ENCODE measurements around the gene MT1HL1. TPM values are rescaled to one million over a fixed set of nuclear protein-coding genes. Genes with fewer than 3 reads are reported as not detected.

Gene MT1HL1
- polyA plus RNA-seq, 3 donors = not detected

DNA sequence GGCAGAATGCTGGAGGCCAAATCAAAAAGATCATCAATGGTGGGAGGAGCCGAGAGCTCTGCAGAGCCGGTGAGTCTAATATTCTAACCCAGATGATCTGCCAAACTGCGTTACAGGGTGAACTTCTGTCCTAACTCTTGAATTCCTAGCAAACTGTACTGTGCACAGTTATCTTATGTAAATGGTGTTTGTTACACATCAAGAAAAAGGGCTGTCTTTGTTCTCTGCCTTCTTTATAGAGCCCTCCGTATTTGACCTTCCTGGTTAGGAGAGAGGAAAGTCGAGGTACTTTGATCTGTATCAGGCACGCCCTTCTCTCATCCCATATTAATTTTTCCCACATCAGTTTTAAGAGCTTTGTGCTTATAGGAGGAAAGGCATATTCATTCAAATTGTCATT lies 37.6 kb downstream of the MT1HL1 start:
- H3K79me2 ChIP-seq (ENCODE audit: insufficient read depth, low read length) = no peaks in the 10 kb centered on the region
- WGBS (ENCODE audit: insufficient coverage) = no CpG with 5 or more reads among the region's 6 CpGs
- no peak overlapping the region for H3K4me3 ChIP-seq (replicated peaks in 1 of 3; ENCODE audit: low read depth in 2 of 3, low read length in 3 of 3)
- H3K4me1 Mint-ChIP-seq = no peaks in the 10 kb centered on the region
- H3K4me2 ChIP-seq (replicated peaks; ENCODE audit: extremely low read depth, low read length, poor library complexity, severe bottlenecking) = no peak overlapping the region
- no peak overlapping the region for H3K27ac Mint-ChIP-seq
- H3K27me3 ChIP-seq (ENCODE audit: control insufficient read depth in 2 of 2, insufficient read depth in 2 of 2, low read length in 2 of 2) = no peaks in the 10 kb centered on the region
- intact Hi-C loops (cut with micrococcal nuclease) = no loop called here
- H3K9me3 ChIP-seq (replicated peaks in 1 of 2; ENCODE audit: control insufficient read depth in 1 of 2, insufficient read depth in 1 of 2, low read length in 2 of 2) = no peaks in the 10 kb centered on the region
- H3K27me3 Mint-ChIP-seq (ENCODE audit: low read depth in 3 of 3) = peaks cover 0 to 5% (median 2%) of the 10 kb centered on the region in 3 donors
- H3K36me3 ChIP-seq (replicated peaks in 1 of 2; ENCODE audit: control insufficient read depth in 1 of 2, insufficient read depth in 2 of 2, low read length in 2 of 2) = no peaks in the 10 kb centered on the region
- H3K9ac ChIP-seq (ENCODE audit: insufficient read depth, low read length, poor library complexity, severe bottlenecking) = no peak overlapping the region
- DNase-seq = no peak
- H3K4me1 ChIP-seq (ENCODE audit: control insufficient read depth in 1 of 2, insufficient read depth in 2 of 2, low read length in 2 of 2) = no peaks in the 10 kb centered on the region
- peaks cover 0 to 19% (median 3%) of the 10 kb centered on the region in 7 donors for H3K9me3 Mint-ChIP-seq
- H3K36me3 Mint-ChIP-seq = no peaks in the 10 kb centered on the region
- TF ChIP-seq, protein P1, sequence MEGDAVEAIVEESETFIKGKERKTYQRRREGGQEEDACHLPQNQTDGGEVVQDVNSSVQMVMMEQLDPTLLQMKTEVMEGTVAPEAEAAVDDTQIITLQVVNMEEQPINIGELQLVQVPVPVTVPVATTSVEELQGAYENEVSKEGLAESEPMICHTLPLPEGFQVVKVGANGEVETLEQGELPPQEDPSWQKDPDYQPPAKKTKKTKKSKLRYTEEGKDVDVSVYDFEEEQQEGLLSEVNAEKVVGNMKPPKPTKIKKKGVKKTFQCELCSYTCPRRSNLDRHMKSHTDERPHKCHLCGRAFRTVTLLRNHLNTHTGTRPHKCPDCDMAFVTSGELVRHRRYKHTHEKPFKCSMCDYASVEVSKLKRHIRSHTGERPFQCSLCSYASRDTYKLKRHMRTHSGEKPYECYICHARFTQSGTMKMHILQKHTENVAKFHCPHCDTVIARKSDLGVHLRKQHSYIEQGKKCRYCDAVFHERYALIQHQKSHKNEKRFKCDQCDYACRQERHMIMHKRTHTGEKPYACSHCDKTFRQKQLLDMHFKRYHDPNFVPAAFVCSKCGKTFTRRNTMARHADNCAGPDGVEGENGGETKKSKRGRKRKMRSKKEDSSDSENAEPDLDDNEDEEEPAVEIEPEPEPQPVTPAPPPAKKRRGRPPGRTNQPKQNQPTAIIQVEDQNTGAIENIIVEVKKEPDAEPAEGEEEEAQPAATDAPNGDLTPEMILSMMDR (IDR thresholded peaks at IDR 0.05) = no peak
- no peak overlapping the region for H3K4me3 Mint-ChIP-seq
- H2AFZ ChIP-seq (ENCODE audit: insufficient read depth, low read depth, low read length, poor library complexity, severe bottlenecking) = no peak overlapping the region
- no peak overlapping the region for H3K27ac ChIP-seq (ENCODE audit: low read depth in 1 of 2, low read length in 2 of 2)
- H4K20me1 ChIP-seq (ENCODE audit: insufficient read depth, low read length) = no peaks in the 10 kb centered on the region

- intact Hi-C loops (cut with micrococcal nuclease) = no loop called here
- Histone ChIP-seq H3K4me2 (replicated peaks; ENCODE audit: extremely low read depth, low read length, poor library complexity, severe bottlenecking) (no peak overlapping the region), H3K9me3 (replicated peaks in 1 of 2; ENCODE audit: control insufficient read depth in 1 of 2, insufficient read depth in 1 of 2, low read length in 2 of 2) (peaks cover 4% of the 10 kb centered on the region in 2 donors), H3K27ac (ENCODE audit: low read depth in 1 of 2, low read length in 2 of 2) (no peak overlapping the region), H2AFZ (ENCODE audit: insufficient read depth, low read depth, low read length, poor library complexity, severe bottlenecking) (no peak overlapping the region), H3K79me2 (ENCODE audit: insufficient read depth, low read length) (no peaks in the 10 kb centered on the region), H4K20me1 (ENCODE audit: insufficient read depth, low read length) (no peaks in the 10 kb centered on the region), H3K4me3 (replicated peaks in 1 of 3; ENCODE audit: low read depth in 2 of 3, low read length in 3 of 3) (no peak overlapping the region), H3K4me1 (ENCODE audit: control insufficient read depth in 1 of 2, insufficient read depth in 2 of 2, low read length in 2 of 2) (no peaks in the 10 kb centered on the region), H3K9ac (ENCODE audit: insufficient read depth, low read length, poor library complexity, severe bottlenecking) (no peak overlapping the region), H3K36me3 (replicated peaks in 1 of 2; ENCODE audit: control insufficient read depth in 1 of 2, insufficient read depth in 2 of 2, low read length in 2 of 2) (no peaks in the 10 kb centered on the region), H3K27me3 (ENCODE audit: control insufficient read depth in 2 of 2, insufficient read depth in 2 of 2, low read length in 2 of 2) (no peaks in the 10 kb centered on the region)
- DNase-seq = no peak
- peaks cover 0 to 6% (median 2%) of the 10 kb centered on the region in 3 donors for H3K27me3 Mint-ChIP-seq (ENCODE audit: low read depth in 3 of 3)
- H3K4me1 Mint-ChIP-seq = no peaks in the 10 kb centered on the region
- peaks cover 4 to 24% (median 9%) of the 10 kb centered on the region in 7 donors for H3K9me3 Mint-ChIP-seq
- TF ChIP-seq, protein P1 (IDR thresholded peaks at IDR 0.05) = no peak
- WGBS (ENCODE audit: insufficient coverage) = no CpG with 5 or more reads among the region's 2 CpGs
- no peaks in the 10 kb centered on the region for H3K36me3 Mint-ChIP-seq
- H3K27ac Mint-ChIP-seq = no peak overlapping the region
- H3K4me3 Mint-ChIP-seq = no peak overlapping the region
Measured at GRCh38 chr1:236963920-236964319, 40.3 kb downstream of the MT1HL1 start.

Measured in CD14-positive monocyte (primary cell).